Activated CD4-positive, alpha-beta T cell treated with anti-CD3 and anti-CD28 coated beads, Interleukin-2, amount 50 U/mL, for 4 hours (primary cell): ENCODE results near the gene BTBD6.

Experiments
- DNase-seq, 2 experiments: peaks; one replicate each; pipeline ENCODE4 v3.0.0-alpha.2; 2020

The BTBD6 gene

DNA sequence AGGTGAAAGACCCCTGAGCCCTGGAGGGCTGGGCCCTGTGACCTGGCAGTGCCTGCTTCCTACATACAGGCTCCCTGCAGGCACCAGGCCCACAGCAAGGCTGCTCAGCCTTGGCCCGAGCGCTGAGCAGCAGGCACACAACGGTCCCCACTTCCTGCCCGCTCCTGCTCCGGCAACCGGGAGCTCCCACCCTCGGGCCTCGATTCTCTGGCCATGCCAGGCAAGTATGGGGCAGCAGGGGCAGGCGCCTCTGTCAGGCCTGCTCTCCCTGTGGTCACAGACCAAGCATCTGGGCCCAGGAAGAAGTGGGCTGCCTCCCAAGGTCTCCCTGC lies 36.6 kb upstream of the BTBD6 start:
- DNase-seq = no peak

DNA sequence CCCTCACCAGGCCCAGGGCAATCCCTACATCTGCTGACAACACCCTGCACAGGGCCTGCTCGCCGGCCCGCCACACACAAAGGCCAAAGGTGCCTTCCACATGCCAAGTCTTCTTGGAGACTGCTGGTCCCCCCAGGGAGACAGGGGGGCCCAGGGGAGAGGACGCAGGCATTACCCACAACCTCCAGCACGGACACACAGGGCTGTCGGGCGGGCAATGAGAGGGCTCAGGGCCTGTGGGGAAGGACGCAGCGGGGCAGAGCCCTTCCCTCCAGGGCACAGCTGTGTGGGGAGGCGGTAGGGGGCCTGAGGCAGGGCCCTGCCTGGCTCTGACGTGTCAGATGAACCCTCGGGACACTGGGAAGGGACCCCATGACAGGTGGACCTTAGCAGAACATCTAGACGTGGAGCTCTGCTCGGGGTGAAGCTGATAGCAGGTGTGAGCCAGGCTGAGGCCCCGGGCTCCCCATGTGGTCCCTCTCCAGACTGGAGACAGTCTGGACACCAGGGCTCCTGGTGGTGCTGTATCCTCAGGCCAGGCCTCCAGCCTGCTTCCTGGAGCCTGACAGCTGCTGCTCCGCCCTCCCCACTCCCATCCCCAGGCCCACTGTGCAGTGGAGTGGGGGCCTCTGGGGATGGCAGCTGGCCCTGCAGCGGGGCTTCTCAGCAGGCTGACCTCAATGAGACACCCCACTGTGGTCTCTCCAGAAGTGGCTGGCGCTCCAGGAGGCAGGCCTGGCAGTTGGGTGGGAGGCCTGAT lies 35.6 kb upstream of the BTBD6 start:
- no peak for DNase-seq

DNA sequence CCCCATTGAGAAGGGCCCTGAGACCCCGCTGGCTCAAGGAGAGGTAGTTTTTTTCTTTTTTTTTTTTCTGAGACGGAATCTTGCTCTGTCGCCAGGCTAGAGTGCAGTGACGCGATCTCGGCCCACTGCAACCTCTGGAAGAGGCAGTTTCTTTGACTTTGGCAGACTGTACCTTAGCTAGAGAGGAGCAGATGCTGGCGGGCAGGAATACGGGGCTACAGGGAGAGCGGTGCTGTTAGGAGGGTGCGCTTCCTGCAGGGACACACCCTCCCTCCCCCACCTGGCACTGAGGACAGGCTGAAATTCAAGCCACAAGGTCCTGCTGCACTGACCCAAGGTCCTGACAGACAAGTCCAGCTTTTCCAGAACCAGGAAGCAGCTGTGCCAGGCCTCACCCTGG lies 35.0 kb upstream of the BTBD6 start:
- DNase-seq = no peak

DNA sequence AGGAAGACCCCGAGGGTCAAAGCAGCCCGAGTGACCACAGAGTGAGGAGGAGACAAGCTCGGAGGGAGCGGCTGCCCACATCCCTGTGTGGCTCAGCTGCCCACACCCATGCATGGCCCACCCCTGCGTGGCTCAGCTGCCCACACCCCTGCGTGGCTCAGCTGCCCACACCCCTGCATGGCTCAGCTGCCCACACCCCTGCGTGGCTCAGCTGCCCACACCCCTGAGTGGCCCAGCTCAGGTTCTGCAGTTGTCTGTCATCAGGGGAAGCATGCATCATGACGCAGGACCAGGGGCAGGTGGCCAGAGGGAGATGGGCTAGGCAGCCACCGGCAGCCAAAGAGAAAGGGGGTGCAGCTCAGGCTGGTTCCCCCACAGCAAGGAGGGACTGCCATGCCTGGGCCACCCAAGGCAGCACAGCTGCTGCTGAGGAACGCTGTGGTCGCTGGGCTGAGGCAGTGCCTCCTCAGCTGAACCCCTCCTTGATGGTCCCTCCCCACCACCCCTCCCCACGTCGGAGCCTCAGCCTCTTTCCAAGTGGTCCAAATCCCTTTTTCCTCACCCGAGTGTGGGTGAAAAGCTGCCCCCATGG lies 33.9 kb upstream of the BTBD6 start:
- no peak for DNase-seq

DNA sequence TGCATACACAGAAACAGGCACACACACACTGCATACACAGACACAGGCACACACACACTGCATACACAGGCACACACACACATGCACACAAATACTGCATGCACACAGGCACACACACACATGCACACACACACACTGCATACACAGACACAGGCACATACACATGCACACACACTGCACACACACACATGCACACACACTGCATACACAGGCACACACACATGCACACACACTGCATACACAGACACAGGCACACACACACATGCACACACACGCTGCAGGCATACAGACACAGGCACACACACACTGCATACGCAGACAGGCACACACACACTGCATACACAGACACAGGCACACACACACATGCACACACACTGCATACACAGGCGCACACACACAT lies 32.7 kb upstream of the BTBD6 start:
- no peak for DNase-seq

DNA sequence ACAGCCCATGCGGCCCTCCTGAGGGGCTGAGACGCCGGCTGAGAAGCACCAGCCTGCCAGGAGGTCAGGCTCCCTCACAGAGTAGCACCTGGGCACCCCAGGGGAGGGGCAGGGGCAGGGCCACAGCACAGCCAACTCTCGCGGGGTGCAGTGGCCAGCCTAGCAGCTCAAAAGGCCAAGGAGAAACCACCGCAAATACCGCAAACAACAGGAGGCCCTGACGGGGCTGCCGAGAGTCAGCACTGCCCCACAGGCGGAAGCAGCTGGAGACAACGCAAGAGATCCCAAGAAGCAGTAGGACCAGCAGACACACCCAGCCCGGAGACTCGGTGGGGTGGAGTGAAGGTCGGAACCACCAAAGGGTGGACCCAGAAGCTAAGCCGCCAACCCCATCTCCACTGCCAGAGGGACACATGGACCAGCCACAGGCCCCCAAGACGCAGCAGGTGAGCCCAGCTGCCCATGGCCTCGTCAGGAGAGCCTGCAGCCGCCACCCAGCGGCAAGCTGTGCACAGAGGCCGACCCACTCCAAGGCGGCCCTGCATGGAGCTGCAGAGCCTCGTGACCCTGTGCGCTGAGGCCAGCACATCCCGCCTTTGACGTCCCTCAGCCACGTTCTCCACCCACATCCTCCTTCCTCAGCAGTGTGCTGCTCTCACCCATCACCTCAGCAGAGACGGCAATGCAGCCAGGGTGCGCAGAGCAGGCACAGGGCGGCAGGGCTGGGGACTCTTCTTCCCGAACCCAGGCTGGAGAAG lies 31.7 kb upstream of the BTBD6 start:
- no peak for DNase-seq

DNA sequence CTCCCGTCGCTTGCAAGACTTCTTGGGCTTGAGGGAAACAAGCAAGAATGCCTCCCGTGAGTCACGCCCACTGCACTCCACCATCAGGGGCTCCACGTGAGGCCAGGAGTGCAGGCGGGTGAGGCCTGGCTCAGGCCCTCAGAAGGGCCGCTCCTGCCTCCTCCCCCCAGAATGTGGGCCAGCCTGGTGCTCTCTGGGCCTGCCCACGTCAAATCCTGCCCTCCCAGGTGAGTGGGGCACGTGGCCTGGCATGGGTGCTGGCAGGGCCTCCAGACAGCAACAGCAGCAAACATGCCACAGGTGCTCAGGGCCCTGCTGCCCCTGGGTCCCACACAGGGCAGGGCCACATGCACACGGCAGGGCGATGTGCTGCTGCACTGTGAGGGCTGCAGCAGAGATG lies 30.6 kb upstream of the BTBD6 start:
- DNase-seq = no peak

DNA sequence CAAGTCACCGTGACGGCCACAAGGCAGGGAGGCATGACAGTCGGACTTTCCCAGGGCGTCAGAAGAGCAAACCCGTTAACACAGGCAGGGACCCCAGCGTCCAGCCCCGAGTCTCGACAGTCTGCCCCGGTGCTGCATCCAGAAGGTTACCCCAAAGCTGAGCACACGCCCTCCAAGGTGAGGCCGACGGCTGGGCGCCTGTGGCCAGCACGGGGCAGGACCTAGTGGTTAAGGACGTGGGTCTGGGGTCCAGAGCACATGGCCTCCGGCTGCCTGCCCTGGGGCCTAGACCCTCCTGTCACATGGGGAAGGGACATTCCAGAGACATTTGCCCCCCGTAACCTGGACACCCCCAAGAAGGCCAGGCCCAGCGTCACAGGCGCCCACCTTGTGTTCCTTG lies 29.7 kb upstream of the BTBD6 start:
- DNase-seq = no peak

DNA sequence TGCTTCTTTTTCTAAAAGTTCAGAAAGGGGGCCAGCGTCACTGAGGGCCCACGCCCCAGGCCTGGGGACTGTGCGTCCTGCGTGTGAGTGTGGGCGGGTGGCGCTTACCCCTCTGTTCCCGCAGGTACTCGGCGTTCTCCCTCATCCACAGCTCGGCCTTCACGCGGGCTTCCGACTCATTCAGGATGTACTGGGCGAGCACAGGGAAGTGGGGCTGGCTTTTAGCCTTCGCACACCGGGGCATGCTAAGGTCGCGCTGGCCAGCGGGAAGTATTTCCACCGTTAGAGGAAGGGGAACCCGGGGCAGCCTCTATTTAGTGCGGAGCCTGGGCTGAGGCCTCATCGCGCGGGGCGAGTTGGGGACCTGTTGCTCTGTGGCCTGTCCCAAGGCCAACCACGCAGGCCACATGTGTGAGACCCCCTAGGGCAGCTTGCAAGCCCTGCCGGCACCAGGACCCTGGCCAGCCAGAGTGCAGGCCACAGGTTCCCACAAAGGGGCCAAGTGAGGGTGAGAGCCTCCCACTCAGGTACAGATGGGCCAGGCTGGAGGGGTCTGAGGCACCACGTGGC lies 29.2 kb upstream of the BTBD6 start:
- no peak for DNase-seq

DNA sequence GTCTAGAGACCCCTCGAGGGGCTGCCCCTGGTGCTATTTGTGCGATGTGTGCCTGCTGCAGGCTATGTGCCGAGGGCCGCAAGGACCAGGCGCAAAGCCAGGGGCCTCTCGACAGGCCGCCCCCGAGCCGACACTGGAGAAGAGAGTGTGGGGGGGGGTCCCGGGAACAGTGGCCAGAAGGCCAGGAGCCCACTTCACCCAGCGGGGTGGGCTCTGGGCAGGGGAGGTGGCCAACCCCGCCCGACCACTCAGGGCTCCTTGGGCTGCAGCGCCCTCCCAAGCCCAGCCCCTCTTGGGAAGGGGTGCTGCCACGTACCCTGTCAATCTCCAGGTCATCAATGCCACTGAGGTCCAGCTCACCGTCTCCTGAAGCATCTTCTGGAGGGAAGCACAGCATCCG lies 28.6 kb upstream of the BTBD6 start:
- DNase-seq = no peak

DNA sequence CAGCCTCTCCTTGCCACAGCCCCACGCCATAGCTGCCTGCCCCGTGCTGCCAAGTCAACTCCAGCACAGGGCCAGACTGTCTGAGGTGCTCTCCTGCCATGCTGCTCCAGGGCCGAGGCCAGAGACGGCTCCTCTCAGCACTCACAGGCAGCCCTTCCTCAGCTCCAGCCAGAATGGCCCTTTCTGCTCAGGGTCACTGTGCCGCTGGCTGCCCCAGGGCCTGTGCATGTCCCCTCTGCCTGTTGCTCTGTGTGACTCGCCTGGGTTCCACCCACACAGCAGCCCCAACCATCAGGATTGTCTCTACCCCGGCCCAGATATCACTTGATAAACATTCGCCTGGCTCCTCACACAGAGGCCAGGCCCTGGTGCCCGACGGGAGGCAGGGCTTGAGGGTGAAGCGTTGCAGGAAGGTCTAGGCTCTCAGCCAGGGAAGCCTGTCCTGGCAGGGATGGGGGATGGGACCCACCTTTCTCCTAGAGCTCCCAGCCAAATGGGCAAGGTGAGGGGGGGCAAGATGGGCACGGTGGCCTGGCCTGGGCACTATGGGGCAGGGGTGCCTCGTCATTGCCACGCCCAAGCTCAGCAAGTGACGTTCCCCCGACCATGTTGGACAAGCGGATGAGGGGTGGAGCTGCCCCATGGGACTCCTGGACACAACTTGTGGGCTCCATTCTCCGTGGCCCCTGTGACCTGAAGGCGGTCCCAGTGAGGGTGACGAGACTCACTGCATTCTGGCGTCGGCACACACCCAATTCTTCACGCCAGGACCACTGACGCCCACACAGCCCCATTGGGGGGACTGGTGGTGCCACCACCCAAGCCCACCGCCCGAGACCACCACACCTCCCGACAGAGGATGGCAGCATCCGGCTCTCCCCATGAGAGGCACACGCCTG lies 27.4 kb upstream of the BTBD6 start:
- no peak for DNase-seq

DNA sequence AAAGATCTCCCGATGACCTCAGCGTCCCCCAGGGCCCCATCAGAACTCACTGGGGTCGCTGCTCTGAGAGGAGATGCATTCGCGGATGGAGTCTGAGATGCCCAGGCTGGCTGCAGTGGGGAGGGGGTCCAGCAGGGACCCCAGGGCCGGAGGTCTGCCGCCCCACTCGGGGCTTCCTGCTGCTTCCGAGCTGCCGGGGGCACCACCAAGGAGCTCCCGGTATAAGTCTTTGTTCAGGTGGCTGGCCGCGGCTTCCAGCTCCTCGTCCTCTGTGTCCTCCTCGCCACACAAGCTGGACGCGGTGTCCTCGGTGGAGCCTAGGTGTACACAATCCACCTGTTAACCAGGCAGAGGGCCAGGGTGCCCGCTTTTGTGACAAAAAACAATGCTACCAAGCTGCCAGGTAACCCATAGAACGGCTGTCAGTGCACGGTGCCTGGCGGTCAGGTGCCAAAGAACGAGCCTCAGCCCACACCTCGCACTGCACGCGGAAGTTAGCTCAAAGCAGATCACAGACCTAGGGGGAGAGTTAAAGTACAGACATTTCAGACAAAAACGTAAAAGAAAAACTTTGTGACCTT lies 26.6 kb upstream of the BTBD6 start:
- DNase-seq = no peak

DNA sequence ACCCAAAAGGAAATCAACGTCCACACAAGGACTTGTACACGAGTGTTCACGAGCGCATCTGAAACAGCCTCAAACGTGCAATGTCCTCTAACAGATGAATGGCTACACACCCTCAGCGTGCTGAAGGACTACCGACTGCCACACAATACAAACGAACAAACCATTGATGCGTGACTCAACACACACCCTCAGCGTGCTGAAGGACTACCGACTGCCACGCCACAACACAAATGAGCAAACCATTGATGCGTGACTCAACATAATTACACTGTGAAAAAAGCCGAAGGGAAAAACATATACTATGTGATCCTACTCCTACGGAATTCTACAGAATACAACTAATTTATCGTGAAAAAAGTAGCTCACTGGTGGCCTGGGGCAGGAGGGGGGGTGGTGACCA lies 25.1 kb upstream of the BTBD6 start:
- no peak for DNase-seq

DNA sequence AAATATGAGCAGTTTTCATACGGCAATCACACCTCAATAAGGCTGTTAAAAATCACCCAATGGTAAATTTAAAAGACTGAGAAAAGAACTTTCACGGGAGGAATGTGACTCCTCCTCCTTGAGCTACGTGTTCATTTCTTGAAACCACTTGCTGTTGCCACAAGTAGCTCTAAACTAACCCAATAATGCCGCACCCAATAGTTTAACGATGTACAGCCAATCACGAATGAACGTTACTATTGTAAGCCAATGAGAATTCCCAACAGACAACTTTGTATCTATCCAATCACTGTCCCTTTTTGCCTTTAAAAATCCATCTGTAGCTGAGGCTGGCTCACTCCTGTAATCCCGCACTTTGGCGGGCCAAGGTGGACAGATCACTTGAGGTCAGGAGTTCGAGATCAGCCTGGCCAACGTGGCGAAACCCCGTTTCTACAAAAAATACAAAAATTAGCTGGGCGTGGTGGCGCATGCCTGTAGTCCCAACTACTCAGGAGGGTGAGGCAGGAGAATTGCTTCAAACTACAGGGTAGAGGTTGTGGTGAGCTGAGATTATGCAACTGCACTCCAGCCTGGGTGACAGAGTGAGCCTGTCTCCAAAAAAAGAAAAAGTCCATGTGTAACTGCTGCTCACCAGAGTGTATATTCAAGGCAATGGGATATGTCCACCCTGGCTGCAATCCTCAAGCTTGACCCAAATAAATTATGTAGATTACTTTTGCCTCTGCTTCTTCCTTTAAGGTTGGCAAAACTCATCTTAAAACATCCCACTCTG lies 24.4 kb upstream of the BTBD6 start:
- DNase-seq = no peak

DNA sequence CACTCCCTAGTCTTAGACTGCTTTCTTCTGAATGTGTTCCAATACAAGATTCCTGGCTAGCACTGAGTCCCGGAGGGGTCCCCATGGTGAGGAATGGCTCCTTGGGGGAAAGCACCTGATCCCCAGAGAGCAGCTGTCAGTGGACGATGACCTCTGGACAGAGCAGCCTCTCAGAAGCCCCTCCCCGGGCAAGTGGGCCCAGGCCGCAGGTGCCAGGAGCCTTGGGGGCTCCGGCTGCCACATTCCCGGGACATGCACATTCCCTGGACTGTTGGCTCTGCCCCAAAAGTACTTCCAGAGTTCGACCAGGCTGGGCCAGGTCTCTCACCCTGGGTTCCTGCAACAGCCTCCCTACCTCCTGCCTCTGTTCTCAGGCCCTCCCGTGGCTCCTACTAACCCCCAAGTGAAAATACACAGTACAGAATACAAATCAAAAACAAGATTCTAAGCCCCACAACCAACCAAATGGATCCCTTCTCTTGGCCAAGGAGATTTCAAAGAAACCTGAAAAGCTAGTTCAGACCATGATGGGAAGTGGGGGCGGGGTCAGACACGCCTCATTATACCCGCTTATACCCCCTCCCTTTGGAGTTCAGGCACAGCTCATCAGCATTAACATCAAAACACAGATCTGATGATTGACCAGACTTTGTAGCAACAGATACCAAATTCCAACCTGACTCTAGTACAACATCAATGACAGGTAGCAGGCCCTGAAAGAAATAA lies 23.3 kb upstream of the BTBD6 start:
- no peak for DNase-seq

DNA sequence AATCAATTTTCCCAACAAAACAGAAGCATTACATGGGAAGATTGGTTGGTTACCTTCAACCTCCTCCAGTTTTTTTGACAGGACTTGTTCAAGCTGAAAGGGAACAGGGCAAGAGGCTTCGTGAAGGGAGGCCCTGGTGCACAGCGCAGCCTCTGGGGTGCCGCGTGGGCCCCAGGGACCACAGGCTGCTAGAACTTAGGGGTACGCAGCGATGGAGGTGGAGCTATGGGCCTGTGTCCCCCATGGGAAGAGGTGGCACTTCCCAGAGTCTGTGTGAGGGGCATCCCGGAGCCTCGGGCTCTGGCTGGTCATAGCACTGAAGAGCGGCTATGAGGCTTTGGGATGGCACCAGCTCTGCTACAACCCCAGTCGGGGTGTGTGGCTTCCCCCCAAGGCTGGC lies 22.1 kb upstream of the BTBD6 start:
- no peak for DNase-seq

DNA sequence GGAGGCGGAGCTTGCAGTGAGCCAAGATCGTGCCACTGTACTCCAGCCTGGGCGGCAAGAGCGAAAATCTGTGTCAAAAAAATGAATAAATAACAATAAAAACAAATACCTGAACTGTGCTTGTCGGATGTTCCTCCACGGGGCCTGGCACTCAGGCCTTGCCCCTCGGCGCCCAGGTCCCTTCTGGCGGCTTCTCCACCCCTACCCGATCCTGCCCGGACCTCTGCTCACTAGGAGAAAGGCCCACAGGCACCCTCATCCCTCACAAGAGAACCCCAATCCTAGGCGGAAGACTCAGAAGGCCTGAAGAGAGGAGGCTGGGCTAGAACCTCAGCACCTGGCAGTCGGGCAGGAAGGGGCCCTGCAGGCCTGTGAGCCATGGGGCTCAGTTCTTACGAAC lies 21.0 kb upstream of the BTBD6 start:
- DNase-seq = no peak

DNA sequence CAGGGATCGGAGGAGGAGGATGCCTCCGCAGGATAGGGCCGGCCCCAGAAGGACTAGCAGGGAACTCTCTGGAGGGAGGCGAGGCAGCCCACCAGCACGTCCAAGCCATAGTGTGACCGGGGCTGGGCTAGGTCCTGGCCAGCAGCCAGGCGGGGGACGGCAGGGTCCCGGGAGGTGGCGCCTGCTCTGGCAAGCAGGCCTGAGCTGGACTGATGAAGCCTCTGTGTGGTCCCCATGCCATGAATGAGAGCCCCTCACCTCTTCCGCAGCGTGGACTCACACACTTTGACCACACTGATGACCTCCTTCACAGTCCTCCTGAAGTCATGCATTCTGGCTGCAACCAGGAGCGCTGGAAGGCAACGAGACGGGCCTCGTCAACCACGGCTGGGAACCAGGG lies 19.8 kb upstream of the BTBD6 start:
- DNase-seq = no peak

DNA sequence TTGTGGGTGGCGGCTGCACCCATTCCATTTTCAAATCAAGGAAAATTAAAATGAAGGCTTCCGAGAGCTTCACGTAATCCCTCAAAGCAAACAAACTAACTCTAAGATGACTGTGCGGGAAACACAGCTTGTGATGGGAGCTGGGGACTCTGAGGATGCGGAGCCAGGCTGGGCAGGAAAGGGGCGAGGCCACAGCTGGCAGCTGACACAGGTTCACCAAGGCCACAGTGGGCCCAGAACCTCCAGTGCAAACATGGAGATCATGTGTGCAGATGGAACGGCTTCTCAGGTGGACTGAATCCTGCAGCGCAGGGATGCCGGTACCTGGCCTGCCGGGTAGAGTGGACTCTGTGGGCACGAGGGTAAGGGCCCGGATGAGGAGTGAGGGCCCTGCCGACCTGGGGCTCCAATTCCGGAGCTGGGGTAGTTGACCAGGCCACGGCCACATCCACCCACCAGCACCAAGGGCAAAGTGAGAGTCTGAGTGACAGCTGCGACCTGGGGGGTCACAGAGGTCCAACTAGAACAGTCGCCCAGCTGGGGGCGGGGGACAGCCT lies 19.2 kb upstream of the BTBD6 start:
- DNase-seq = no peak

DNA sequence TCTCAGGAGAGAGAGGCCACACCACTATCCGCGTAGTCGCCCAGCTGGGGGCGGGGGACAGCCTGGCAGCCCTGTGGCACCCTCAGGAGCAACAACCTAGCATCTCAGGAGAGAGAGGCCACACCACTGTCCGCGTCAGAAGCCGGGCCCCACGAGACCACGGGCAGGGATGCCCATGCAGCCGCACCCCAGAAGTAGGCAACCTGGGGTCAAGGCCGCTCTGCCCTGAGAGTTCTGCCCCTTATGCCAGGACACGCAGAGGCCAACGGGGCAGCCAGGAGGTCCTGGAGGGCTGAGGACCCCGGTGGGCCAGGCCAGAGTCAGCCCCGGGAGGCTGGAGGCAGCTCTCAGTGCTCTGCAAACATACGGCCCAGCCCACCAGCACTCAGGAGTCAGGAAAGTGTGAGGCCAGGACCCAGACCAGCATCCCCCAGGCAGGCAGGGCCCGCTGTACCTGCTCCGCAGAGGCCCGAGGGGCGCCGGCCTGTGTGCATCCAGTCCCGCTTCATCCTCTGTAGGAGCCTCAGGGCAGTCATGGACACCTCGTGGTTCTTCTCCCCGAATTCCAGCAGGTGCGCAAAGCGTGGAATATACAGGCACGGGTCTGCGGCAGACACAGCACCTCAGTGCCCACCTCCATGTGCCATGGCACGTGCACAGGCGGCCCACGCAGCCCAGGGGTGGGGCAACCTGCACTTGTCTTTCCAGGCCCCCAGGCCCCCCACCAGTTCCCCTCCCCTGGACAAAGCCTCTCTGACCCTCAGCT lies 7.3 kb upstream of the BTBD6 start:
- DNase-seq = no peak
